MM.1S (cell line): ENCODE data around the gene PPP1R37.

Source experiments
- DNase-seq: peaks from one replicate; pipeline ENCODE4 v3.0.0-alpha.2; 2015
- H2AFZ ChIP-seq: fragments of 300-600 bp; sonication (generic); 2 replicates; pipeline ENCODE4 v1.6.0; 2016; ENCODE audit warnings: antibody characterized with exemption, low read length
- H3F3A ChIP-seq: fragments of 300-600 bp; sonication (generic); 2 replicates; pipeline ENCODE4 v1.6.1; 2016; ENCODE audit warnings: mild to moderate bottlenecking, antibody characterized with exemption, low read length, moderate library complexity, mixed read lengths; ENCODE audit not compliant: insufficient read depth
- H3K27ac ChIP-seq: fragments of 300-600 bp; sonication (generic); 2 replicates; pipeline ENCODE4 v1.5.1; 2016; ENCODE audit warnings: mild to moderate bottlenecking, low read length
- H3K27me3 ChIP-seq: fragments of 300-600 bp; sonication (generic); replicated peaks from 2 replicates; pipeline ENCODE4 v1.6.0; 2016; ENCODE audit warnings: low read length; ENCODE audit not compliant: insufficient read depth
- H3K36me3 ChIP-seq: fragments of 300-600 bp; sonication (generic); replicated peaks from 2 replicates; pipeline ENCODE4 v1.6.1; 2016; ENCODE audit warnings: mild to moderate bottlenecking, low read length, mixed read lengths; ENCODE audit not compliant: insufficient read depth
- H3K4me1 ChIP-seq: fragments of 300-600 bp; sonication (generic); 2 replicates; pipeline ENCODE4 v1.6.1; 2016; ENCODE audit warnings: low read length, mixed read lengths
- H3K4me2 ChIP-seq: fragments of 300-600 bp; sonication (generic); 2 replicates; pipeline ENCODE4 v1.6.0; 2016; ENCODE audit warnings: low read depth, low read length
- H3K4me3 ChIP-seq: fragments of 300-600 bp; sonication (generic); 2 replicates; pipeline ENCODE4 v1.5.1; 2016; ENCODE audit warnings: low read length, mixed read lengths
- H3K79me2 ChIP-seq: fragments of 300-600 bp; sonication (generic); 2 replicates; pipeline ENCODE4 v1.6.1; 2016; ENCODE audit warnings: mixed run types, low read length, mixed read lengths
- H3K9ac ChIP-seq: fragments of 300-600 bp; sonication (generic); 2 replicates; pipeline ENCODE4 v1.6.1; 2016; ENCODE audit warnings: low read length, mixed read lengths
- H3K9me2 ChIP-seq: fragments of 300-600 bp; sonication (generic); replicated peaks from 2 replicates; pipeline ENCODE4 v1.6.1; 2016; ENCODE audit warnings: mild to moderate bottlenecking, low read length, mixed read lengths; ENCODE audit not compliant: insufficient read depth
- H3K9me3 ChIP-seq: fragments of 300-600 bp; sonication (generic); replicated peaks from 2 replicates; pipeline ENCODE4 v1.6.1; 2016; ENCODE audit warnings: mild to moderate bottlenecking, low read length, mixed read lengths; ENCODE audit not compliant: insufficient read depth
- H4K20me1 ChIP-seq: fragments of 300-600 bp; sonication (generic); 2 replicates; pipeline ENCODE4 v1.6.1; 2016; ENCODE audit warnings: mild to moderate bottlenecking, low read length, moderate library complexity, mixed read lengths; ENCODE audit not compliant: insufficient read depth
- CTCF ChIP-seq: fragments of 300-600 bp; sonication (generic); IDR thresholded peaks from 2 replicates; pipeline ENCODE4 v1.5.1; 2016; ENCODE audit warnings: antibody characterized with exemption, low read length, mixed read lengths
- EZH2 ChIP-seq: fragments of 300-600 bp; sonication (generic); optimal IDR thresholded peaks from 2 replicates; pipeline ENCODE3; 2017; ENCODE audit warnings: low read depth, mild to moderate bottlenecking, antibody characterized with exemption, low read length, mixed read lengths
- EZH2phosphoT487 ChIP-seq: fragments of 300-600 bp; sonication (generic); IDR thresholded peaks from 2 replicates; pipeline ENCODE4 v1.6.1; 2018; ENCODE audit warnings: antibody characterized with exemption, low read length

The PPP1R37 gene

GRCh38 chr19:45126654-45127053 is 33.7 kb downstream of the PPP1R37 start:
- no peaks in the 10 kb centered on the region for H3K27me3 ChIP-seq
- H3F3A ChIP-seq, result 0 out of 2 replicates have a peak, but pooled peaks cover 3% of the 10 kb centered on the region
- no peak overlapping the region for H3K4me2 ChIP-seq
- H3K79me2 ChIP-seq, result peaks cover 96% of the 10 kb centered on the region
- no peak overlapping the region for H3K4me3 ChIP-seq
- no peaks in the 10 kb centered on the region for H3K9me2 ChIP-seq
- H3K27ac ChIP-seq, result no peak overlapping the region
- no peak overlapping the region for H3K9ac ChIP-seq
- H2AFZ ChIP-seq, result no peak overlapping the region
- no peaks in the 10 kb centered on the region for H3K36me3 ChIP-seq
- H3K4me1 ChIP-seq, result peaks cover 20% of the 10 kb centered on the region
- no peak for DNase-seq
- TF ChIP-seq EZH2 (no peak), EZH2phosphoT487 (no peak), CTCF (no peak)
- no peaks in the 10 kb centered on the region for H4K20me1 ChIP-seq
- no peaks in the 10 kb centered on the region for H3K9me3 ChIP-seq

- TF ChIP-seq EZH2phosphoT487, result no peak
- TF ChIP-seq EZH2, result no peak
- TF ChIP-seq CTCF, result no peak
- no peaks in the 10 kb centered on the region for H3K36me3 ChIP-seq
- H3K4me3 ChIP-seq, result no peak overlapping the region
- peaks cover 96% of the 10 kb centered on the region for H3K79me2 ChIP-seq
- no peaks in the 10 kb centered on the region for H4K20me1 ChIP-seq
- H3K9me3 ChIP-seq, result no peaks in the 10 kb centered on the region
- H3K4me2 ChIP-seq, result no peak overlapping the region
- peaks cover 20% of the 10 kb centered on the region for H3K4me1 ChIP-seq
- 0 out of 2 replicates have a peak, but pooled peaks cover 3% of the 10 kb centered on the region for H3F3A ChIP-seq
- DNase-seq, result no peak
- H3K9ac ChIP-seq, result no peak overlapping the region
- H3K9me2 ChIP-seq, result no peaks in the 10 kb centered on the region
- H3K27me3 ChIP-seq, result no peaks in the 10 kb centered on the region
- H3K27ac ChIP-seq, result no peak overlapping the region
- no peak overlapping the region for H2AFZ ChIP-seq
These were observed 35.2 kb downstream of the PPP1R37 start for GRCh38 chr19:45128146-45128545.

DNA sequence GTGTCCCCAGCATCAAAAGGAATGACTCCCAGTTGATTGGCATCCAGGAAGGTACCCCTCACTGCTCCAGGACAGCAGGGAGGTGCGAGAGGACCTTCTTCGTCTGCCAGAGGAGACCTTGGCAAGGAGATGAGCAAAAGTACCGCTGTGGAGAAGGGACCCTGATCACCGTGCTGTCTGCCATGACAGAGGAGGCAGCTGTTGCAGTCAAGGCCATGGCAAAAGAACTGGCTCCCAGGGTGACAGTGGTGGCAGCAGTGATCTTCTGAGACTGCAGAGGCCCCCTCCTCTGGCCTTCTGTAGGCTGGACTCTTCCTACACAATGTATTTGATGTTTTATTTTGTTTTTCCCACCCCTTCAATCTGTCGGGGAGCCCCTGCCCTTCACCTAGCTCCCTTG is 35.8 kb downstream of the PPP1R37 start:
- Histone ChIP-seq H2AFZ (no peak overlapping the region), H4K20me1 (no peaks in the 10 kb centered on the region), H3K9ac (no peak overlapping the region), H3K9me3 (no peaks in the 10 kb centered on the region), H3K36me3 (no peaks in the 10 kb centered on the region), H3K4me3 (no peak overlapping the region), H3K27me3 (no peaks in the 10 kb centered on the region), H3K4me2 (no peak overlapping the region), H3F3A (0 out of 2 replicates have a peak, but pooled peaks cover 3% of the 10 kb centered on the region), H3K27ac (no peak overlapping the region), H3K79me2 (peaks cover 96% of the 10 kb centered on the region), H3K4me1 (peaks cover 20% of the 10 kb centered on the region), H3K9me2 (no peaks in the 10 kb centered on the region)
- no peak for DNase-seq
- TF ChIP-seq CTCF (no peak), EZH2 (no peak), EZH2phosphoT487 (no peak)
